Mammary epithelial cell (primary cell): ENCODE results near the gene KRT38.

ENCODE experiments used
- CTCF ChIP-seq, 2 donors: IDR thresholded peaks in 1 of 2; conservative IDR thresholded peaks in 1 of 2; 2 replicates each; pipeline ENCODE4 v1.5.1; 2011 to 2012; ENCODE audit warnings: inconsistent platforms in 2 of 2, low read length in 2 of 2, mild to moderate bottlenecking in 2 of 2, control low read depth in 1 of 2, low read depth in 1 of 2; ENCODE audit not compliant: insufficient read depth in 1 of 2; ENCODE audit errors: extremely low read depth in 1 of 2
- EZH2 ChIP-seq: IDR thresholded peaks from 2 replicates; pipeline ENCODE4 v1.6.1; 2012; ENCODE audit warnings: low read length, inconsistent platforms, borderline replicate concordance

- no peak for TF ChIP-seq CTCF (conservative IDR thresholded peaks at IDR 0.05 in 1 of 2, IDR thresholded peaks at IDR 0.05 in 1 of 2; ENCODE audit: extremely low read depth in 1 of 2, insufficient read depth in 1 of 2, low read depth in 1 of 2, low read length in 2 of 2)
- no peak for TF ChIP-seq EZH2
Observed at GRCh38 chr17:41480581-41480980, 39.8 kb upstream of the KRT38 start.
